T-cell (primary cell): ENCODE results near the gene BABAM2. TPM values are rescaled to one million over a fixed set of nuclear protein-coding genes. Genes with fewer than 3 reads are reported as not detected.

Experiments
- ATAC-seq, 4 experiments: fragments of 200-7000 bp in 3 of 4; fragments of 150-1000 bp in 1 of 4; cut with Tn5 transposase; replicated peaks in 1 of 4; 1 replicate in 3 of 4; 2 replicates in 1 of 4; pipeline ENCODE4 v1.10.0; 2021; ENCODE audit warnings: moderate library complexity in 3 of 4, mild to moderate bottlenecking in 2 of 4, moderate number of reproducible peaks in 1 of 4
- CTCF ChIA-PET, 2 donors: fragments of 300-600 bp; sonication (Branson Sonifier 250); formaldehyde crosslinking; loops; one replicate each; lab custom pipeline; 2022; ENCODE audit warnings: antibody characterized with exemption in 2 of 2; lab: Charles Lee
- POLR2A ChIA-PET, 2 donors: fragments of 300-600 bp; sonication (Branson Sonifier 250); formaldehyde crosslinking; loops; one replicate each; lab custom pipeline; 2022; ENCODE audit warnings: antibody characterized with exemption in 2 of 2; lab: Charles Lee
- DNase-seq, 35 experiments: peaks; one replicate each; pipeline versions ENCODE4 v3.0.0 to v3.0.0-alpha.2; 2013 to 2023
- H3K27ac ChIP-seq: one replicate; pipeline ENCODE4 v1.5.1; 2013; ENCODE audit warnings: low read length
- H3K27me3 ChIP-seq, 2 experiments: replicated peaks in 1 of 2; 1 replicate in 1 of 2; 2 replicates in 1 of 2; pipeline versions ENCODE4 v1.6.1 to v1.7.0; 2013; ENCODE audit warnings: low read length in 1 of 2, mixed read lengths in 1 of 2; ENCODE audit not compliant: control insufficient read depth in 2 of 2, insufficient read depth in 2 of 2; ENCODE audit errors: extremely low read depth in 1 of 2
- H3K36me3 ChIP-seq, 2 donors: 1 replicate in 1 of 2; 2 replicates in 1 of 2; pipeline versions ENCODE4 v1.6.1 to v1.7.0; 2013; ENCODE audit warnings: low read length in 1 of 2; ENCODE audit not compliant: control insufficient read depth in 2 of 2, insufficient read depth in 1 of 2; ENCODE audit errors: extremely low read depth in 1 of 2
- H3K4me1 ChIP-seq, 2 experiments: 1 replicate in 1 of 2; 2 replicates in 1 of 2; pipeline versions ENCODE4 v1.6.1 to v1.7.0; 2013; ENCODE audit warnings: low read length in 2 of 2, mixed read lengths in 1 of 2; ENCODE audit not compliant: insufficient read depth in 2 of 2, control insufficient read depth in 1 of 2; ENCODE audit errors: extremely low read depth in 1 of 2
- H3K4me3 ChIP-seq, 2 donors: 1 replicate in 1 of 2; 2 replicates in 1 of 2; pipeline versions ENCODE4 v1.5.1 to v1.7.0; 2013; ENCODE audit warnings: mild to moderate bottlenecking in 2 of 2, low read length in 1 of 2, moderate library complexity in 1 of 2; ENCODE audit not compliant: control insufficient read depth in 1 of 2; ENCODE audit errors: extremely low read depth in 1 of 2
- H3K9me3 ChIP-seq: 2 replicates; pipeline ENCODE4 v1.7.0; 2013
- H3K27ac Mint-ChIP-seq, 2 donors: one replicate each; pipeline ENCODE4 v1.8.0; 2020 to 2021; ENCODE audit warnings: mild to moderate bottlenecking in 2 of 2, mixed read lengths in 2 of 2
- H3K27me3 Mint-ChIP-seq, 2 donors: one replicate each; pipeline ENCODE4 v1.8.0; 2021 to 2022; ENCODE audit warnings: mixed read lengths in 2 of 2
- H3K36me3 Mint-ChIP-seq: one replicate; pipeline ENCODE4 v1.8.0; 2021; ENCODE audit warnings: mixed read lengths
- H3K4me1 Mint-ChIP-seq, 3 donors: one replicate each; pipeline ENCODE4 v1.8.0; 2020 to 2022; ENCODE audit warnings: mixed read lengths in 3 of 3, mild to moderate bottlenecking in 1 of 3
- H3K4me3 Mint-ChIP-seq, 3 donors: one replicate each; pipeline ENCODE4 v1.8.0; 2020 to 2022; ENCODE audit warnings: mild to moderate bottlenecking in 3 of 3, mixed read lengths in 3 of 3, moderate library complexity in 3 of 3
- H3K9me3 Mint-ChIP-seq, 3 donors: one replicate each; pipeline ENCODE4 v1.8.0; 2020 to 2022; ENCODE audit warnings: mixed read lengths in 3 of 3
- WGBS: methylation state at CpG from one replicate; pipeline ENCODE4 v1.1.5; 2013; ENCODE audit warnings: missing lambda C conversion rate; ENCODE audit not compliant: insufficient coverage; 5-methylcytosine and 5-hydroxymethylcytosine counted together
- total RNA-seq, 35 experiments: library from RNA in 6 of 35; stranded (reverse) in 6 of 35; fragments of 120-200 nt in 1 of 35; gene quantifications; one replicate each; pipeline versions ENCODE4 v1.2.1 to v1.2.4 and lab custom pipeline; 2013 to 2026

BABAM2 gene
- total RNA-seq, 5 donors from 2014 or later (not counting 1 experiment from before 2014, with no cell fraction given) = 28.4 to 45.2 (median 37.4) TPM

- POLR2A ChIA-PET = no interaction called here
- H3K27ac Mint-ChIP-seq = no peak overlapping the region
- no peak overlapping the region for H3K4me3 Mint-ChIP-seq
- no peaks in the 10 kb centered on the region for H3K27me3 Mint-ChIP-seq
- ATAC-seq (no peak), DNase-seq (no peak)
- Histone ChIP-seq H3K36me3 (peaks cover 0 to 7% of the 10 kb centered on the region in 2 donors), H3K4me3 (no peak overlapping the region), H3K27ac (no peak overlapping the region), H3K27me3 (no peaks in the 10 kb centered on the region), H3K4me1 (no peaks in the 10 kb centered on the region), H3K9me3 (peaks cover 12% of the 10 kb centered on the region)
- peaks cover 6 to 28% (median 13%) of the 10 kb centered on the region in 3 donors for H3K9me3 Mint-ChIP-seq
- CTCF ChIA-PET = no interaction called here
- peaks cover 42% of the 10 kb centered on the region for H3K36me3 Mint-ChIP-seq
- no peaks in the 10 kb centered on the region for H3K4me1 Mint-ChIP-seq
- WGBS = 83% methylated on average over 3 of the region's 3 CpGs
Observed at GRCh38 chr2:28175028-28175427, 284.5 kb downstream of the BABAM2 start.

- no peak overlapping the region for H3K27ac Mint-ChIP-seq
- Histone ChIP-seq H3K9me3 (peaks cover 12% of the 10 kb centered on the region), H3K27ac (no peak overlapping the region), H3K36me3 (peaks cover 0 to 7% of the 10 kb centered on the region in 2 donors), H3K4me1 (no peaks in the 10 kb centered on the region), H3K27me3 (no peaks in the 10 kb centered on the region), H3K4me3 (no peak overlapping the region)
- ATAC-seq = no peak
- no peak overlapping the region for H3K4me3 Mint-ChIP-seq
- no peaks in the 10 kb centered on the region for H3K4me1 Mint-ChIP-seq
- no CpG with 5 or more reads among the region's 1 CpG for WGBS
- H3K36me3 Mint-ChIP-seq = peaks cover 34% of the 10 kb centered on the region
- no peaks in the 10 kb centered on the region for H3K27me3 Mint-ChIP-seq
- ChIA-PET POLR2A (no interaction called here), CTCF (no interaction called here)
- H3K9me3 Mint-ChIP-seq = peaks cover 6 to 28% (median 13%) of the 10 kb centered on the region in 3 donors
- DNase-seq = no peak
Observed at GRCh38 chr2:28178946-28179345, 288.4 kb downstream of the BABAM2 start.

- ATAC-seq (no peak), DNase-seq (no peak)
- Histone ChIP-seq H3K36me3 (no peaks in the 10 kb centered on the region), H3K27me3 (no peaks in the 10 kb centered on the region), H3K4me3 (no peak overlapping the region), H3K9me3 (peaks cover 6% of the 10 kb centered on the region), H3K27ac (no peak overlapping the region), H3K4me1 (no peaks in the 10 kb centered on the region)
- H3K36me3 Mint-ChIP-seq = peaks cover 29% of the 10 kb centered on the region
- CTCF ChIA-PET = no interaction called here
- whole genome bisulfite sequencing = 100% methylated on average over 3 of the region's 3 CpGs
- POLR2A ChIA-PET = no interaction called here
- no peaks in the 10 kb centered on the region for H3K4me1 Mint-ChIP-seq
- no peak overlapping the region for H3K27ac Mint-ChIP-seq
- no peak overlapping the region for H3K4me3 Mint-ChIP-seq
- no peaks in the 10 kb centered on the region for H3K27me3 Mint-ChIP-seq
- peaks cover 6 to 18% (median 8%) of the 10 kb centered on the region in 3 donors for H3K9me3 Mint-ChIP-seq
Observed at GRCh38 chr2:28181801-28182200, 291.3 kb downstream of the BABAM2 start.

GRCh38 chr2:28182348-28182747, 291.8 kb downstream of the BABAM2 start:
- Mint-ChIP-seq H3K4me1 (no peaks in the 10 kb centered on the region), H3K27me3 (no peaks in the 10 kb centered on the region), H3K27ac (no peak overlapping the region), H3K36me3 (peaks cover 24% of the 10 kb centered on the region), H3K9me3 (peaks cover 4 to 13% (median 4%) of the 10 kb centered on the region in 3 donors), H3K4me3 (no peak overlapping the region)
- Histone ChIP-seq H3K27ac (no peak overlapping the region), H3K27me3 (no peaks in the 10 kb centered on the region), H3K9me3 (peaks cover under 1% of the 10 kb centered on the region), H3K4me1 (no peaks in the 10 kb centered on the region), H3K4me3 (no peak overlapping the region), H3K36me3 (no peaks in the 10 kb centered on the region)
- no peak for DNase-seq
- CTCF ChIA-PET = no interaction called here
- POLR2A ChIA-PET = no interaction called here
- WGBS = no CpG with 5 or more reads among the region's 6 CpGs
- no peak for ATAC-seq

- Mint-ChIP-seq H3K4me1 (no peaks in the 10 kb centered on the region), H3K27ac (no peak overlapping the region), H3K36me3 (peaks cover 15% of the 10 kb centered on the region), H3K27me3 (no peaks in the 10 kb centered on the region), H3K9me3 (no peaks in the 10 kb centered on the region), H3K4me3 (no peak overlapping the region)
- Histone ChIP-seq H3K4me1 (no peaks in the 10 kb centered on the region), H3K9me3 (no peaks in the 10 kb centered on the region), H3K4me3 (no peak overlapping the region), H3K36me3 (no peaks in the 10 kb centered on the region), H3K27me3 (no peaks in the 10 kb centered on the region), H3K27ac (no peak overlapping the region)
- 82% methylated on average over 4 of the region's 5 CpGs for WGBS
- ATAC-seq (no peak), DNase-seq (no peak)
- ChIA-PET POLR2A (no interaction called here), CTCF (no interaction called here)
Observed at GRCh38 chr2:28185153-28185552, 294.6 kb downstream of the BABAM2 start.

- no peak overlapping the region for H3K4me3 ChIP-seq
- no peak for DNase-seq
- ATAC-seq = no peak
- H3K9me3 ChIP-seq = no peaks in the 10 kb centered on the region
- no peaks in the 10 kb centered on the region for H3K9me3 Mint-ChIP-seq
- ChIA-PET POLR2A (no interaction called here), CTCF (no interaction called here)
- H3K27ac ChIP-seq = no peak overlapping the region
- H3K4me1 ChIP-seq = no peaks in the 10 kb centered on the region
- no peaks in the 10 kb centered on the region for H3K27me3 ChIP-seq
- H3K4me1 Mint-ChIP-seq = no peaks in the 10 kb centered on the region
- H3K27me3 Mint-ChIP-seq = no peaks in the 10 kb centered on the region
- WGBS = no CpG with 5 or more reads among the region's 2 CpGs
- H3K36me3 ChIP-seq = no peaks in the 10 kb centered on the region
- no peak overlapping the region for H3K27ac Mint-ChIP-seq
- no peak overlapping the region for H3K4me3 Mint-ChIP-seq
- peaks cover 17% of the 10 kb centered on the region for H3K36me3 Mint-ChIP-seq
Observed at GRCh38 chr2:28185891-28186290, 295.4 kb downstream of the BABAM2 start.

GRCh38 chr2:28187186-28187585, 296.7 kb downstream of the BABAM2 start:
- Mint-ChIP-seq H3K4me1 (no peaks in the 10 kb centered on the region), H3K36me3 (peaks cover 19% of the 10 kb centered on the region), H3K9me3 (no peaks in the 10 kb centered on the region), H3K4me3 (no peak overlapping the region), H3K27me3 (no peaks in the 10 kb centered on the region), H3K27ac (no peak overlapping the region)
- no peak overlapping the region for H3K4me3 ChIP-seq
- H3K36me3 ChIP-seq = no peaks in the 10 kb centered on the region
- POLR2A ChIA-PET = no interaction called here
- DNase-seq (no peak), ATAC-seq (no peak)
- no peaks in the 10 kb centered on the region for H3K27me3 ChIP-seq
- H3K9me3 ChIP-seq = no peaks in the 10 kb centered on the region
- H3K27ac ChIP-seq = no peak overlapping the region
- no peaks in the 10 kb centered on the region for H3K4me1 ChIP-seq
- CTCF ChIA-PET = no interaction called here
